Fibroblast of upper back skin (primary cell): ENCODE data around the gene DUSP10.

Experiments
- DNase-seq: peaks from one replicate; pipeline ENCODE4 v3.0.0-alpha.2; 2013

DUSP10 gene

GRCh38 chr1:221728037-221728505 is 13.8 kb downstream of the DUSP10 start:
- no peak for DNase-seq

- DNase-seq = no peak
Observed at GRCh38 chr1:221727146-221728036, 14.5 kb downstream of the DUSP10 start.

GRCh38 chr1:221725735-221726672 is 15.9 kb downstream of the DUSP10 start:
- no peak for DNase-seq

GRCh38 chr1:221724931-221725605 is 16.8 kb downstream of the DUSP10 start:
- DNase-seq = peak; percentile 58

- no peak for DNase-seq
Observed at GRCh38 chr1:221723848-221724236, 18.0 kb downstream of the DUSP10 start.

GRCh38 chr1:221723018-221723847 is 18.7 kb downstream of the DUSP10 start:
- DNase-seq = peak; percentile 74

- no peak for DNase-seq
Observed at GRCh38 chr1:221722254-221723017, 19.5 kb downstream of the DUSP10 start.

GRCh38 chr1:221720545-221720944 is 21.3 kb downstream of the DUSP10 start:
- DNase-seq = peak; percentile 38

GRCh38 chr1:221719987-221720386 is 21.9 kb downstream of the DUSP10 start:
- DNase-seq = peak; percentile 73

- DNase-seq = no peak
Observed at GRCh38 chr1:221719278-221719597, 22.7 kb downstream of the DUSP10 start.

- peak; percentile 99 for DNase-seq
Observed at GRCh38 chr1:221718381-221719277, 23.3 kb downstream of the DUSP10 start.

GRCh38 chr1:221717485-221717853 is 24.4 kb downstream of the DUSP10 start:
- DNase-seq = no peak

GRCh38 chr1:221716713-221717484 is 25.0 kb downstream of the DUSP10 start:
- DNase-seq = no peak

GRCh38 chr1:221715321-221716169 is 26.3 kb downstream of the DUSP10 start:
- no peak for DNase-seq

- DNase-seq = no peak
Observed at GRCh38 chr1:221714227-221715152, 27.4 kb downstream of the DUSP10 start.

- DNase-seq = no peak
Observed at GRCh38 chr1:221712776-221713431, 29.0 kb downstream of the DUSP10 start.

- peak; percentile 86 for DNase-seq
Observed at GRCh38 chr1:221712198-221712684, 29.6 kb downstream of the DUSP10 start.
